Measurements from ENCODE around the gene HIP1.

DNA sequence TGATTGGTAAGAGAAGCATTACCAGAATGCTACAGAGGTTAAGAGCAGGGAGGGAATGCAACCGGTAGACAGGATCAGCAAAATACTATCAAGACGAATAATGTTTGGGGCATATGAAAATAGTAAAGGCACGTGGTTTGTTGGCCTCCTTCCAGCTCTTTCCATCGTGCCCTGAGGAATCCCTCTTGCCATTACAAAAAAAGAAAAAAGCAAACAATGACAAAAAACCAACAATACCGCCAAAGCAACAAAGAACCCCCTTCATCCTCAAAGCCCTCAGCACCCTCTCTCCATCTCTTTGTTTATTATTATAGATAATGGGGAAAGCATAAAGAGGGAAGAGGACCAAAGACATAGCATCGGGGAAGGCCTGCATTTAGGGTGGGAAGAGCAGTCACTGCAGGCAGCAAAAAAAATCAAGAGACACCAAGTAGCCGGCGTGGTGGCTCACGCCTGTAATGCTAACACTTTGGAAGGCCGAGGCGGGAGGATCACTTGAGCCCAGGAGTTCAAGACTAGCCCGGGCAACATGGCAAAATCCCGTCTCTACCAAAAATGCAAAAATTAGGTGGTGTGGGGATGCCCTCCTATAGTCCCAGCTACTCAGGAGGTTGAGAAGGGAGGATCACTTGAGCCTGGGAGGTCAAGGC is 78.0 kb downstream of the HIP1 start:
- TF ChIP-seq EZH2 (IDR thresholded peaks at IDR 0.05; ENCODE audit: insufficient read depth, low read length), result no peak
- TF ChIP-seq, protein P1, sequence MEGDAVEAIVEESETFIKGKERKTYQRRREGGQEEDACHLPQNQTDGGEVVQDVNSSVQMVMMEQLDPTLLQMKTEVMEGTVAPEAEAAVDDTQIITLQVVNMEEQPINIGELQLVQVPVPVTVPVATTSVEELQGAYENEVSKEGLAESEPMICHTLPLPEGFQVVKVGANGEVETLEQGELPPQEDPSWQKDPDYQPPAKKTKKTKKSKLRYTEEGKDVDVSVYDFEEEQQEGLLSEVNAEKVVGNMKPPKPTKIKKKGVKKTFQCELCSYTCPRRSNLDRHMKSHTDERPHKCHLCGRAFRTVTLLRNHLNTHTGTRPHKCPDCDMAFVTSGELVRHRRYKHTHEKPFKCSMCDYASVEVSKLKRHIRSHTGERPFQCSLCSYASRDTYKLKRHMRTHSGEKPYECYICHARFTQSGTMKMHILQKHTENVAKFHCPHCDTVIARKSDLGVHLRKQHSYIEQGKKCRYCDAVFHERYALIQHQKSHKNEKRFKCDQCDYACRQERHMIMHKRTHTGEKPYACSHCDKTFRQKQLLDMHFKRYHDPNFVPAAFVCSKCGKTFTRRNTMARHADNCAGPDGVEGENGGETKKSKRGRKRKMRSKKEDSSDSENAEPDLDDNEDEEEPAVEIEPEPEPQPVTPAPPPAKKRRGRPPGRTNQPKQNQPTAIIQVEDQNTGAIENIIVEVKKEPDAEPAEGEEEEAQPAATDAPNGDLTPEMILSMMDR (IDR thresholded peaks at IDR 0.05; ENCODE audit: insufficient read depth, low read depth, low read length), result no peak

Data from astrocyte (in vitro differentiated cells and primary cell).